Superior temporal gyrus (tissue), 1 donor: ENCODE data around the gene PCSK6.
"Not testable (repeated sequence)": the region's sequence is repeated elsewhere in the genome, so short reads cannot be mapped to it uniquely, and the experiment has no call there.

ENCODE experiments used
- DNase-seq: peaks from one replicate; pipeline ENCODE4 v3.0.0-alpha.2; 2016; ENCODE audit errors: extremely low spot score

PCSK6 gene

GRCh38 chr15:101432982-101433381, 56.5 kb downstream of the PCSK6 start:
- DNase-seq: no peak

GRCh38 chr15:101431748-101432147, 57.8 kb downstream of the PCSK6 start:
- DNase-seq: no peak

- no peak for DNase-seq
These were observed 58.2 kb downstream of the PCSK6 start for GRCh38 chr15:101431301-101431700.

- DNase-seq: no peak
These were observed 59.9 kb downstream of the PCSK6 start for GRCh38 chr15:101429646-101430045.

GRCh38 chr15:101429191-101429590, 60.3 kb downstream of the PCSK6 start:
- no peak for DNase-seq

GRCh38 chr15:101428758-101429157, 60.7 kb downstream of the PCSK6 start:
- no peak for DNase-seq

GRCh38 chr15:101427606-101428487, 61.7 kb downstream of the PCSK6 start:
- DNase-seq: no peak

GRCh38 chr15:101426761-101427333, 62.7 kb downstream of the PCSK6 start:
- DNase-seq: no peak

GRCh38 chr15:101425787-101426365, 63.6 kb downstream of the PCSK6 start:
- DNase-seq: no peak

- DNase-seq: no peak
These were observed 64.5 kb downstream of the PCSK6 start for GRCh38 chr15:101424984-101425383.

GRCh38 chr15:101420232-101420631, 69.3 kb downstream of the PCSK6 start:
- DNase-seq: no peak

GRCh38 chr15:101416475-101416874, 73.0 kb downstream of the PCSK6 start:
- not testable (repeated sequence) for DNase-seq

- no peak for DNase-seq
These were observed 76.3 kb downstream of the PCSK6 start for GRCh38 chr15:101413239-101413638.

GRCh38 chr15:101411581-101411980, 77.9 kb downstream of the PCSK6 start:
- DNase-seq: no peak

GRCh38 chr15:101411085-101411484, 78.4 kb downstream of the PCSK6 start:
- no peak for DNase-seq

GRCh38 chr15:101410612-101411011, 78.9 kb downstream of the PCSK6 start:
- no peak for DNase-seq

GRCh38 chr15:101409621-101410020, 79.9 kb downstream of the PCSK6 start:
- DNase-seq: no peak

- DNase-seq: no peak
These were observed 81.3 kb downstream of the PCSK6 start for GRCh38 chr15:101407966-101408775.

- no peak for DNase-seq
These were observed 82.1 kb downstream of the PCSK6 start for GRCh38 chr15:101407439-101407838.

GRCh38 chr15:101406526-101407195, 82.8 kb downstream of the PCSK6 start:
- DNase-seq: no peak

- no peak for DNase-seq
These were observed 83.5 kb downstream of the PCSK6 start for GRCh38 chr15:101406036-101406435.

- no peak for DNase-seq
These were observed 85.3 kb downstream of the PCSK6 start for GRCh38 chr15:101404245-101404644.
